ENCODE measurements around the gene CHST11.

GRCh38 chr12:104657726-104658484, 201.2 kb downstream of the CHST11 start:
- TF ChIP-seq, protein P1, sequence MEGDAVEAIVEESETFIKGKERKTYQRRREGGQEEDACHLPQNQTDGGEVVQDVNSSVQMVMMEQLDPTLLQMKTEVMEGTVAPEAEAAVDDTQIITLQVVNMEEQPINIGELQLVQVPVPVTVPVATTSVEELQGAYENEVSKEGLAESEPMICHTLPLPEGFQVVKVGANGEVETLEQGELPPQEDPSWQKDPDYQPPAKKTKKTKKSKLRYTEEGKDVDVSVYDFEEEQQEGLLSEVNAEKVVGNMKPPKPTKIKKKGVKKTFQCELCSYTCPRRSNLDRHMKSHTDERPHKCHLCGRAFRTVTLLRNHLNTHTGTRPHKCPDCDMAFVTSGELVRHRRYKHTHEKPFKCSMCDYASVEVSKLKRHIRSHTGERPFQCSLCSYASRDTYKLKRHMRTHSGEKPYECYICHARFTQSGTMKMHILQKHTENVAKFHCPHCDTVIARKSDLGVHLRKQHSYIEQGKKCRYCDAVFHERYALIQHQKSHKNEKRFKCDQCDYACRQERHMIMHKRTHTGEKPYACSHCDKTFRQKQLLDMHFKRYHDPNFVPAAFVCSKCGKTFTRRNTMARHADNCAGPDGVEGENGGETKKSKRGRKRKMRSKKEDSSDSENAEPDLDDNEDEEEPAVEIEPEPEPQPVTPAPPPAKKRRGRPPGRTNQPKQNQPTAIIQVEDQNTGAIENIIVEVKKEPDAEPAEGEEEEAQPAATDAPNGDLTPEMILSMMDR (IDR thresholded peaks at IDR 0.05): no peak
- TF ChIP-seq POLR2A (IDR thresholded peaks at IDR 0.05): no peak
